Lower leg skin (tissue), 3 donors: ENCODE results near the gene CAMK2N1.

Source experiments
- POLR2A ChIP-seq, 2 donors: fragments of 450-650 bp; IDR thresholded peaks; one replicate each; pipeline ENCODE4 v1.6.1; 2016 to 2017; ENCODE audit warnings: antibody characterized with exemption in 2 of 2, mild to moderate bottlenecking in 1 of 2, moderate library complexity in 1 of 2
- TF ChIP-seq, protein P1 (sequence below), 3 donors: fragments of 450-650 bp; IDR thresholded peaks; one replicate each; pipeline ENCODE4 v1.5.1; 2016; ENCODE audit warnings: antibody characterized with exemption in 3 of 3, mild to moderate bottlenecking in 3 of 3, moderate library complexity in 2 of 3

DNA sequence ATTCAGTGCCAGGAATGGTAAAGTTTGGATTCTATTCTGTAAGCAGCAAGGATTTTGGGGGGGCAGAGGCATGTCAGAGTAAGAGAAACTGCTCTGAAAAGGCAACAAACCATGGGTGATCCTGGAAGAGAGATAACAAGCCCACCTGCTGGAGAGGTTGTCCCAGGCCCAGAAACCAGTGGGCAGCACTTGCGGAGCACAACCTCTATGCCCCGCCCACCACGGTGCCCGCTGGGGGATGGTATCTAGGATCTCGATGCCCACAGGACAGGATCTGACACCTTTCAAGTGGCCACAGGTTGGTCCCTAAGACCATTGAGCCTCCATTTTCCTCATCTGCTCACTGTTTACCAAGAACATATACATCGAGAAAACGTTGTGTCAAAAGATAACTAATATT is 42.2 kb upstream of the CAMK2N1 start:
- TF ChIP-seq, protein P1, sequence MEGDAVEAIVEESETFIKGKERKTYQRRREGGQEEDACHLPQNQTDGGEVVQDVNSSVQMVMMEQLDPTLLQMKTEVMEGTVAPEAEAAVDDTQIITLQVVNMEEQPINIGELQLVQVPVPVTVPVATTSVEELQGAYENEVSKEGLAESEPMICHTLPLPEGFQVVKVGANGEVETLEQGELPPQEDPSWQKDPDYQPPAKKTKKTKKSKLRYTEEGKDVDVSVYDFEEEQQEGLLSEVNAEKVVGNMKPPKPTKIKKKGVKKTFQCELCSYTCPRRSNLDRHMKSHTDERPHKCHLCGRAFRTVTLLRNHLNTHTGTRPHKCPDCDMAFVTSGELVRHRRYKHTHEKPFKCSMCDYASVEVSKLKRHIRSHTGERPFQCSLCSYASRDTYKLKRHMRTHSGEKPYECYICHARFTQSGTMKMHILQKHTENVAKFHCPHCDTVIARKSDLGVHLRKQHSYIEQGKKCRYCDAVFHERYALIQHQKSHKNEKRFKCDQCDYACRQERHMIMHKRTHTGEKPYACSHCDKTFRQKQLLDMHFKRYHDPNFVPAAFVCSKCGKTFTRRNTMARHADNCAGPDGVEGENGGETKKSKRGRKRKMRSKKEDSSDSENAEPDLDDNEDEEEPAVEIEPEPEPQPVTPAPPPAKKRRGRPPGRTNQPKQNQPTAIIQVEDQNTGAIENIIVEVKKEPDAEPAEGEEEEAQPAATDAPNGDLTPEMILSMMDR (IDR thresholded peaks at IDR 0.05) = no peak
- no peak for TF ChIP-seq POLR2A (IDR thresholded peaks at IDR 0.05)
